Panc1 (cell line): ENCODE results near the gene MAD1L1. TPM values are rescaled to one million over a fixed set of nuclear protein-coding genes. Genes with fewer than 3 reads are reported as not detected.

Experiments
- ATAC-seq: fragments of 200-7000 bp; cut with Tn5 transposase; 2 replicates; pipeline ENCODE4 v1.9.1; 2020; ENCODE audit warnings: mild to moderate bottlenecking, moderate library complexity
- BruUV-seq: library from RNA; stranded (reverse); fragments of 400-500 nt; replicated peaks from 2 replicates; lab custom pipeline; 2021; lab: Mats Ljungman, UMichigan
- CTCF ChIA-PET: fragments of 300-600 bp; sonication (Branson Sonifier 250); formaldehyde crosslinking; loops from one replicate; lab custom pipeline; 2022; ENCODE audit warnings: antibody characterized with exemption; lab: Charles Lee
- POLR2A ChIA-PET: fragments of 300-600 bp; sonication (Branson Sonifier 250); formaldehyde crosslinking; loops from one replicate; lab custom pipeline; 2022; ENCODE audit warnings: antibody characterized with exemption; lab: Charles Lee
- DNase-seq: peaks from one replicate; pipeline ENCODE4 v3.0.0-alpha.2; 2010; ENCODE audit warnings: low read depth, low spot score
- H3K27ac ChIP-seq: 2 replicates; pipeline ENCODE4 v1.5.1; 2011; ENCODE audit warnings: mild to moderate bottlenecking, low read length, inconsistent platforms
- H3K27me3 ChIP-seq: fragments of 200-500 bp; sonication (Bioruptor generic); 2 replicates; pipeline ENCODE4 v1.6.0; 2014; ENCODE audit warnings: low read length, inconsistent platforms; ENCODE audit not compliant: control insufficient read depth, insufficient read depth
- H3K36me3 ChIP-seq: fragments of 200-500 bp; sonication (Bioruptor generic); 2 replicates; pipeline ENCODE4 v1.5.1; 2014; ENCODE audit warnings: inconsistent platforms, mild to moderate bottlenecking, low read length, moderate library complexity; ENCODE audit not compliant: control insufficient read depth, insufficient read depth
- H3K4me1 ChIP-seq: 2 replicates; pipeline ENCODE4 v1.5.1; 2011; ENCODE audit warnings: inconsistent platforms, mild to moderate bottlenecking, low read length, moderate library complexity; ENCODE audit not compliant: control insufficient read depth, insufficient read depth
- H3K4me3 ChIP-seq, 2 experiments: 2 replicates each; pipeline ENCODE4 v1.5.1; 2011 to 2012; ENCODE audit warnings: low read depth in 2 of 2, low read length in 2 of 2, mild to moderate bottlenecking in 2 of 2, inconsistent platforms in 1 of 2, moderate library complexity in 1 of 2
- H3K9me3 ChIP-seq: fragments of 200-500 bp; sonication (Bioruptor generic); 2 replicates; pipeline ENCODE4 v1.5.1; 2014; ENCODE audit warnings: low read depth, mild to moderate bottlenecking, inconsistent platforms, low read length, moderate library complexity; ENCODE audit not compliant: control insufficient read depth, insufficient read depth
- CTCF ChIP-seq: fragments of 450-650 bp; IDR thresholded peaks from 2 replicates; pipeline ENCODE4 v1.5.1; 2017; ENCODE audit warnings: mild to moderate bottlenecking
- POLR2AphosphoS5 ChIP-seq: IDR thresholded peaks from 2 replicates; pipeline ENCODE4 v1.6.1; 2012; ENCODE audit warnings: mild to moderate bottlenecking, low read depth, low read length, moderate library complexity
- REST ChIP-seq, 2 experiments: IDR thresholded peaks; 2 replicates each; pipeline ENCODE4 v1.6.1; 2011 to 2012; ENCODE audit warnings: low read depth in 2 of 2, control low read depth in 1 of 2, low read length in 1 of 2, mild to moderate bottlenecking in 1 of 2, moderate library complexity in 1 of 2; ENCODE audit not compliant: insufficient read depth in 1 of 2
- SIN3A ChIP-seq: IDR thresholded peaks from 2 replicates; pipeline ENCODE4 v1.6.1; 2012; ENCODE audit warnings: low read depth, mild to moderate bottlenecking, low read length, moderate library complexity, borderline replicate concordance; ENCODE audit not compliant: insufficient read depth
- TCF7L2 ChIP-seq: IDR thresholded peaks from 2 replicates; pipeline ENCODE4 v1.6.1; 2011; ENCODE audit warnings: mild to moderate bottlenecking, low read depth, low read length, inconsistent platforms
- in situ Hi-C: cut with HindIII; loops from 2 replicates; pipeline ENCODE4 v1.10.0; 2016; ENCODE audit warnings: low sequenced_read_pairs, low pct_unique_long_range_greater_than_20kb
- intact Hi-C: fragments of 100-400 bp; cut with micrococcal nuclease; formaldehyde crosslinking; loops from one replicate; pipeline ENCODE4 v1.10.0; 2022; ENCODE audit not compliant: unreplicated experiment
- total RNA-seq: library from RNA; stranded (reverse); gene quantifications from one replicate; pipeline ENCODE4 v1.2.1, GENCODE V29; 2021; ENCODE audit not compliant: unreplicated experiment

The MAD1L1 gene
- total RNA-seq, 1 experiment from 2014 or later = 70.8 TPM

GRCh38 chr7:2209961-2210323, 22.8 kb downstream of the MAD1L1 start:
- in situ Hi-C loops = no loop called here
- intact Hi-C loops = no loop called here
- Histone ChIP-seq H3K27me3 (no peaks in the 10 kb centered on the region), H3K36me3 (peaks cover 9% of the 10 kb centered on the region), H3K4me3 (no peak overlapping the region), H3K4me1 (no peaks in the 10 kb centered on the region), H3K27ac (no peak overlapping the region), H3K9me3 (no peaks in the 10 kb centered on the region)
- CTCF ChIA-PET = interaction anchor here (0.5 kb wide), 1 partner anchor 27 kb away, joined by 8 read pairs; no protein-coding TSS in a partner anchor
- POLR2A ChIA-PET = no interaction called here
- ATAC-seq (no peak), DNase-seq (no peak)
- TF ChIP-seq TCF7L2 = no peak
- no peak for TF ChIP-seq REST (IDR thresholded peaks at IDR 0.05; ENCODE audit: insufficient read depth in 1 of 2, low read depth in 2 of 2, low read length in 1 of 2)
- TF ChIP-seq SIN3A = no peak
- no peak for TF ChIP-seq CTCF
- no peak for TF ChIP-seq POLR2AphosphoS5
- no TSS peak for BruUV-seq

- Histone ChIP-seq H3K9me3 (no peaks in the 10 kb centered on the region), H3K4me3 (no peak overlapping the region), H3K36me3 (peaks cover 9% of the 10 kb centered on the region), H3K27me3 (no peaks in the 10 kb centered on the region), H3K27ac (no peak overlapping the region), H3K4me1 (no peaks in the 10 kb centered on the region)
- in situ Hi-C loops (no loop called here), intact Hi-C loops (no loop called here)
- no peak for TF ChIP-seq TCF7L2
- no peak for TF ChIP-seq REST (IDR thresholded peaks at IDR 0.05; ENCODE audit: insufficient read depth in 1 of 2, low read depth in 2 of 2, low read length in 1 of 2)
- no peak for TF ChIP-seq POLR2AphosphoS5
- no peak for TF ChIP-seq SIN3A
- no peak; the same call in 1 of the 2 replicates for TF ChIP-seq CTCF
- BruUV-seq = no TSS peak
- ATAC-seq (peak; percentile 84), DNase-seq (peak; percentile 8)
- CTCF ChIA-PET = interaction anchor here (0.5 kb wide), 1 partner anchor 27 kb away, joined by 8 read pairs; no protein-coding TSS in a partner anchor
- POLR2A ChIA-PET = interaction anchor here (0.5 to 0.6 kb wide), 2 partner anchors 557 to 1056 kb away, joined by 3 to 8 read pairs; no protein-coding TSS in a partner anchor
Measured at GRCh38 chr7:2209146-2209960, 23.4 kb downstream of the MAD1L1 start.
